D721Med (cell line): ENCODE results near the gene EEF1E1.

Source experiments
- DNase-seq: peaks from one replicate; pipeline ENCODE4 v3.0.0; 2011; ENCODE audit warnings: low spot score; ENCODE audit not compliant: insufficient read length
- FAIRE-seq: peaks from 2 replicates; lab custom pipeline; 2011; peaks lifted over from hg19 to GRCh38; lab: Jason Lieb, UNC
- TF ChIP-seq, protein P1 (sequence below): IDR thresholded peaks from 2 replicates; pipeline ENCODE4 v1.5.1; 2012; ENCODE audit warnings: mild to moderate bottlenecking, control low read depth; ENCODE audit not compliant: insufficient read depth; ENCODE audit errors: missing control alignments

Gene EEF1E1

DNA sequence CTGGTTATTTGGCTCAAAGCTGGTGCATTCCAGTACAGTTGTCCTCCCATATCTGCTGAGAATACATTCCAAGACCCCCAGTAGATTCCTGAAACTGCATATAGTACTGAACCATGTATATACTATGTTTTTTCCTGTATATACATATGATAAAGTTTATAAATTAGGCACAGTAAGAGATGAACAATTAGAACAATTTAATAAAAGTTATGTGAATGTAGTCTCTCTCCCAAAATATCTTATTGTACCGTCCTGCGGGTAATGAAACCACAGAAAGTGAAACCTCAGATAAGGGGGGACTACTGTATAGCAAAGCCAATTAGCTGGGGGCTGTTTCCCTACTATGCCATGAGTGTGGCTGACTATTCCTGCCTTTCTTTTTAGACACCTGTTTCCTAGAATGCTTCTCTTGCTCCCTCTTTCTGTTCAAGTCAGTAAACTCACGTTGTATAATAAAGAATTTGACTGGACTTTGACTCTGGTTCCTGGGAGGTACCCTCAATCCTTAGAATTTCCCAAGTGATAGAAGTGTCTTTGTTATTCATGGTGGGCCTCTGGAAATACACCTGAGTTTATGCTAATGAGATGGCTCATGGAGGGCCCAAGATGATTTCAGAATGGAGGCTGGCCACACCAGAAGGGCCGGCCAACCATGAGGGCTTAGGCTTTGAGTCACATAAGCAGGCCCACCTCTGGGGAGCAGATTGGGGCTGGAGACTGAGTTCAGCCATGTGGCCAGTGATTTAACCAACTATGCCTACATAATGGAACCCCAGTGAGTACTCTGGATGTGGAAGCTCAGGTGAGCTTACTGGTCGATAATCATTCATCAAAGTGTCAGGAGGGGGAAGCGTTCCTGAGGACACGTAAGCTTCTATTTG lies 37.5 kb downstream of the EEF1E1 start:
- TF ChIP-seq, protein P1, sequence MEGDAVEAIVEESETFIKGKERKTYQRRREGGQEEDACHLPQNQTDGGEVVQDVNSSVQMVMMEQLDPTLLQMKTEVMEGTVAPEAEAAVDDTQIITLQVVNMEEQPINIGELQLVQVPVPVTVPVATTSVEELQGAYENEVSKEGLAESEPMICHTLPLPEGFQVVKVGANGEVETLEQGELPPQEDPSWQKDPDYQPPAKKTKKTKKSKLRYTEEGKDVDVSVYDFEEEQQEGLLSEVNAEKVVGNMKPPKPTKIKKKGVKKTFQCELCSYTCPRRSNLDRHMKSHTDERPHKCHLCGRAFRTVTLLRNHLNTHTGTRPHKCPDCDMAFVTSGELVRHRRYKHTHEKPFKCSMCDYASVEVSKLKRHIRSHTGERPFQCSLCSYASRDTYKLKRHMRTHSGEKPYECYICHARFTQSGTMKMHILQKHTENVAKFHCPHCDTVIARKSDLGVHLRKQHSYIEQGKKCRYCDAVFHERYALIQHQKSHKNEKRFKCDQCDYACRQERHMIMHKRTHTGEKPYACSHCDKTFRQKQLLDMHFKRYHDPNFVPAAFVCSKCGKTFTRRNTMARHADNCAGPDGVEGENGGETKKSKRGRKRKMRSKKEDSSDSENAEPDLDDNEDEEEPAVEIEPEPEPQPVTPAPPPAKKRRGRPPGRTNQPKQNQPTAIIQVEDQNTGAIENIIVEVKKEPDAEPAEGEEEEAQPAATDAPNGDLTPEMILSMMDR = no peak
- FAIRE-seq = no peak
- no peak for DNase-seq

DNA sequence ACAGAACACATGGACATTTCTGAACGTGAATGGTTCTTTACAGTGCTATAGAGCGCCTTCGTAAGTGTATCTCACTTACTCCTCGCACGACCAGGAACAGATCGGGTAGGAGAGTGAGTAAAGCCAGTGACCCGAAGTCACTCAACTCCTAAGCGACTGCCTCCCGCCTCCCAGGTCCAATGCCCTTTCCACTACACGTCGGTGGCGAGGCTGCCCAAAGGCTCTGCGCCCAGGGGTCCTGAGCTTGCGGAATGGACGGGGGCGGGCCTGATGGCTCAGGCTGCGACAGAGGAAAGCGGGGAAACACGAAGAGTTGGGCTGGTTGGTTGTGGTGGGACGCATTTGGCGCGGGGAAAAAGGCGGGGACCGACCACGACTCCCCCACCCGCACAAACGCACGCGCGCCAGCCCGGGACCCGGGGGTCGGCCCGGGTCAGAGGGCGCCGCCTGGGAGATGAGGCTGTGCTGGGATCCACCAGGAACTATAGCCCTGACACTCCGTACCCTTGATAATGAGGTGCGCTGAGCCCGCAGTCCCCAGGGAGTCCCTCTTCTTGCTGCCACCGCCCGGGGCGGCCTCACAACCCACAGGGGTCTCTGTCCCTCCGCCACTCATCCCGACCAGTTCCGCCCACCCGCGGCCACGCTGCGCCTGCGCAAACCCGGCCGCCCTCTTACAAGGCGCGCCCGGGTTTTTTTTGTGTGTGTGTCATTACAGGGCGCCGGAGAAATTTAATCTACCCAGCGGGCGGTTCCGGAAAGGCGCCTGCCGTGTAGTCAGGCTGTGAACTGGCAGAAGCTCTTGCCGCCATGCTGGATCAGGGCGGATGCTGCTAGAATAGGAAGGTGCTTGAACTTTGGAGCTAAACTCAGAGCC lies 38.3 kb downstream of the EEF1E1 start, which contains the start of gene BLOC1S5:
BLOC1S5 (minus strand) TSS at position 629 of the 877 bp plus-strand sequence; CDS start at position 616, 13 bp downstream.
- no peak for FAIRE-seq

DNA sequence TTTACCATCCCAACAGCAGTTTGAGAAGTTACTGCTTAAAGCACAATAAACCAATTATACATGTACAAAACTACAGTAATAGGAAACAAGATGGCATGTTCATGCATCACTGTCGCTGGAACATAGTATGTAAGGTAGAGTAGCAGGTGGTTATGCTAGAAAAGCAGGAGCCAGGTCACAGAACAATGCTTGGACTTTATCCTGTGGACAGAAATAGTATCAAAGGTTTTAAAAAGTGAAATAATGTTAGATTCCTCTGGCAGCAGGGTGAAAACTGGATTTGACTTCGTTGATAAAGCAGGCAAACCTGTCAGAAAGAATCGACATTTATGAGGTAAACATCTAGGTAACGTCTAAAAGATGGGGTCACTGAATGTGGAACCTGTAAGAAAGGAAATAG lies 40.6 kb downstream of the EEF1E1 start:
- DNase-seq (no peak), FAIRE-seq (no peak)
- TF ChIP-seq, protein P1 = no peak

More for the DNA sequence above, 38.3 kb downstream of the EEF1E1 start, which contains the start of gene BLOC1S5:
- TF ChIP-seq, protein P1 = no peak
- DNase-seq = no peak

DNA sequence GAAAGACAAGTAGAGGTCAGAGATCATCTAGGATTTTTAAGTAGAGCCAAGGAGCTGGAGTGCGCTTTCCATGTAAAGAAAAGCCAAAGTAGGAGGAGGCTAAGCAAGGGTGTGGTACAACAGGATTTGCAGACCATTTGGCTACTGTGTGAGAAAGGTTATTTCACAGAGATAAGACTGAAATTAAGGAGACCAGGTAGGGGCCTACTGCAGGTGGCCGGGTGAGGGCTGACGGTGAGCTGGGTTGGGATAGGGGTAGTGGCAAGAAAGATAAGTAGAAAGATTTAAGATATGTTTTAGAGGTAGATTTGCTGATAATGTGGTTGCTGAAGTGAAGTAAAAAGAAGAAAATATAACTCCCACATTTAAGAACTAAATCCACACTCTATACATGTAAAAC lies 42.0 kb downstream of the EEF1E1 start:
- DNase-seq (no peak), FAIRE-seq (no peak)
- TF ChIP-seq, protein P1 = no peak

DNA sequence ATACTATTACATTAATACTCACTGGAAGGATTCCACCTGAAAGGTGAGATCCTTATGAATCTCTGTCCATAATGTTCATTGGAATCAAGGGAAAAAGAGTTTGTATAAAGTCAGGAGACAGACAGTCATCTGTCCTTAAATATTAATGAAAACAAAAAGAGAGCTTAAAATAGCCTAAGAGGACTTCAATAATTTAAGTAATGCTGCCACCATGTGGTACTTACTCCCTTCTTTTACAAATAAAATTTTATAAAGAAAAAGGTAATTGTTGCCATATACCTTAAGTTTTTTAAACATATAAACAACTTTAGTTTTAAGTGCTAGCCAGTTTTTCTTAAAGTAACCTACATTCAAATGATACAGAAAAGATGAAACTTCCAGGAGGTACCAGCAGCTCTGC lies 43.2 kb downstream of the EEF1E1 start:
- no peak for DNase-seq
- TF ChIP-seq, protein P1 = peak; percentile 39
- FAIRE-seq = no peak

DNA sequence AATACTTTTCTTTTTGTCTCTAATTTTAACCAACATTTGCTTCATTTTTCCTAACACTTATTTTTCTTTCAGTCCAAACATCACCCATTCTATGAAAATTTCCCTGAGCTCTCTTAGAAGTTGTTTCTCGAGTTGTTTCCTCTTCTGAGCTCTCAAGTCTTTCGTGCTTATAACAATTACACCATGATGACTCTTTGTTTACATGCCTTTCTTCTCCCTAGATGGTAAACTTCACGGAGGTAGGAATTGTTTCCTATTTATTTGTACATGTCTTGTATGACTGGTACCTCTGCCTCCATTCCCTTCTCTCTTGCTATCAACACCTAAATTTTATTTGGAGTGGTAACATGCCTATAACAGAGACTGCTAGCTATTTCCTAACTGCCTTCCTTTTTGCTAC lies 44.6 kb downstream of the EEF1E1 start:
- TF ChIP-seq, protein P1 = no peak
- FAIRE-seq = no peak
- DNase-seq = no peak
